Heart right ventricle (tissue), 16 donors: ENCODE measurements around the gene LMX1A. TPM values are rescaled to one million over a fixed set of nuclear protein-coding genes. Genes with fewer than 3 reads are reported as not detected.

Experiments used
- ATAC-seq, 8 donors: fragments of 200-7000 bp; cut with Tn5 transposase; one replicate each; pipeline ENCODE4 v1.9.1; 2020; ENCODE audit warnings: mild to moderate bottlenecking in 8 of 8, moderate library complexity in 8 of 8, moderate number of reproducible peaks in 1 of 8
- DNase-seq, 2 donors: peaks; one replicate each; pipeline ENCODE4 v3.0.0-alpha.2; 2020
- H3K27ac ChIP-seq, 10 donors: fragments of 200-600 bp; sonication (generic) in 2 of 10; one replicate each; pipeline versions ENCODE4 v1.5.0 to v1.8.0; 2020 to 2022; ENCODE audit warnings: mild to moderate bottlenecking in 3 of 10
- H3K27me3 ChIP-seq, 7 donors: fragments of 200-600 bp; one replicate each; pipeline ENCODE4 v1.8.0; 2021 to 2022; ENCODE audit warnings: mild to moderate bottlenecking in 2 of 7
- H3K36me3 ChIP-seq, 9 donors: fragments of 200-600 bp; sonication (generic) in 1 of 9; one replicate each; pipeline versions ENCODE4 v1.5.0 to v1.8.0; 2020 to 2022; ENCODE audit warnings: mild to moderate bottlenecking in 2 of 9
- H3K4me1 ChIP-seq, 9 donors: fragments of 200-600 bp; sonication (generic) in 1 of 9; one replicate each; pipeline versions ENCODE4 v1.5.0 to v1.8.0; 2020 to 2022; ENCODE audit warnings: mild to moderate bottlenecking in 4 of 9
- H3K4me3 ChIP-seq, 10 donors: fragments of 200-600 bp; sonication (generic) in 2 of 10; one replicate each; pipeline versions ENCODE4 v1.5.0 to v1.8.0; 2020 to 2022; ENCODE audit warnings: mild to moderate bottlenecking in 7 of 10, moderate library complexity in 2 of 10
- H3K9me3 ChIP-seq, 11 donors: fragments of 200-600 bp in 10 of 11; sonication (generic) in 2 of 11; one replicate each; pipeline versions ENCODE4 v1.5.0 to v1.8.0; 2013 to 2022; ENCODE audit warnings: mild to moderate bottlenecking in 2 of 11, control low read depth in 1 of 11, moderate library complexity in 1 of 11
- WGBS, 2 donors: extraction: QIAGEN DNeasy Blood & Tissue Kit; methylation state at CpG; one replicate each; pipeline ENCODE4 v1.1.7; 2013; ENCODE audit warnings: inconsistent platforms in 1 of 2; 5-methylcytosine and 5-hydroxymethylcytosine counted together
- intact Hi-C, 10 donors: fragments of 100-400 bp; cut with DNase I; formaldehyde crosslinking; loops; one replicate each; pipeline versions ENCODE4 v1.11.1 to v1.14.2; 2022
- polyA plus RNA-seq, 2 donors: library from polyadenylated mRNA; stranded (reverse); fragments of 200-250 nt; gene quantifications; one replicate each; pipeline ENCODE4 v1.2.3, GENCODE V29; 2013
- total RNA-seq, 10 donors: library from RNA; stranded (reverse); fragmentation: NEBNext Ultra II Directional in 3 of 10; extraction: Animal tissue kit (Norgen Biotek cat#: 25700) in 3 of 10; gene quantifications; one replicate each; pipeline versions ENCODE4 v1.2.1 to v1.2.4, GENCODE V29; 2021 to 2023
- TF ChIP-seq, protein P1 (sequence below), 9 donors: fragments of 200-600 bp; sonication (generic) in 2 of 9; IDR thresholded peaks; one replicate each; pipeline versions ENCODE4 v1.5.0 to v1.8.0; 2021 to 2022; ENCODE audit warnings: antibody characterized with exemption in 9 of 9, mild to moderate bottlenecking in 5 of 9, moderate library complexity in 1 of 9
- donor health status: Arrhythmogenic right ventricular cardiomyopathy.
- donor health status: ischemic (EF 13 %, LVEDD 7.1; RV severe dilation, severe dysfunction).
- donor health status: healthy with polysubstance abuse.
- donor health status: DM: no; HTN: yes; CAD: no.
- donor health status: DM: no; HTN: no; CAD: no.
- donor health status: ischemic (EF 25% LVEDD 6.9; RV normal size, moderate dysfunction).
- donor health status: ischemic (EF 25% LVEDD 5.7; RV mildly dilated, moderate dysfunction).
- donor health status: healthy.
- donor health status: DM: yes; HTN: yes; CAD: no.
- donor health status: Ischemic cardiomyopathy.
- donor health status: ischemic (EF 35%, LVEDD 5.7; RV mildly dilated, moderate dysfunction).
- donor health status: nonischemic (EF 11% LVEDD 7.7; RV severe dilation, severe dysfunction).
- donor health status: DM: yes; HTN: yes; CAD: no.
- donor health status: PGD.
- donor health status: ischemic (EF 29% LVEDD 5.4; RV normal size, mild dysfunction).
- donor health status: nonischemic (EF 23%, LVEDD 6.1; RV moderate dilation, normal function).

LMX1A gene
- total and polyA plus RNA-seq, 12 donors, result 0.04 to 0.19 (median 0.14) TPM; not detected in 9

DNA sequence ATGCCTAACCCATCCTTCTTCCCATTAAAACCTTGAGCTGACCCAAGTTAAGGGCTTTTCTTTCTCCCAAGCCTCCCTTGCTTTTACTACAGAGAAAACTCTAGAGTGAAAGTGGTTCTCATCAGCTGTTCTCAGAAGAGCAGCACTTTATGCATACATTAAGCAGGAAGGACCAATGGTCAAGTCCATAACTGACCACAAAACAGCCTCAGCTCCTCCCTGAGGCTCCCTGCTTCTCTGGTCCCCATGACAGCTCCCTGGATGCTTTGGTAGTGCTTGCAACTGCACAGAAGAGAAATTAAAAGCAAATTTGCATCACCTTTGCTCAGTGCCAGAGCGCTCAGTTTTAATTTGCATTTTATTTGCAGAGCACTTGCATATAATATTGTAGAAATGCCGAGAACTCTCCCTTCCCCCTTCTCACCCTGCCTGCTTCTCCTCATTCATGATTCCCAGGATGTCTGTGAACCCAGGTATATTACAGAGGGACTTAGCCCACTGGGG is 56.1 kb downstream of the LMX1A start:
- ATAC-seq, result no peak
- TF ChIP-seq, protein P1, sequence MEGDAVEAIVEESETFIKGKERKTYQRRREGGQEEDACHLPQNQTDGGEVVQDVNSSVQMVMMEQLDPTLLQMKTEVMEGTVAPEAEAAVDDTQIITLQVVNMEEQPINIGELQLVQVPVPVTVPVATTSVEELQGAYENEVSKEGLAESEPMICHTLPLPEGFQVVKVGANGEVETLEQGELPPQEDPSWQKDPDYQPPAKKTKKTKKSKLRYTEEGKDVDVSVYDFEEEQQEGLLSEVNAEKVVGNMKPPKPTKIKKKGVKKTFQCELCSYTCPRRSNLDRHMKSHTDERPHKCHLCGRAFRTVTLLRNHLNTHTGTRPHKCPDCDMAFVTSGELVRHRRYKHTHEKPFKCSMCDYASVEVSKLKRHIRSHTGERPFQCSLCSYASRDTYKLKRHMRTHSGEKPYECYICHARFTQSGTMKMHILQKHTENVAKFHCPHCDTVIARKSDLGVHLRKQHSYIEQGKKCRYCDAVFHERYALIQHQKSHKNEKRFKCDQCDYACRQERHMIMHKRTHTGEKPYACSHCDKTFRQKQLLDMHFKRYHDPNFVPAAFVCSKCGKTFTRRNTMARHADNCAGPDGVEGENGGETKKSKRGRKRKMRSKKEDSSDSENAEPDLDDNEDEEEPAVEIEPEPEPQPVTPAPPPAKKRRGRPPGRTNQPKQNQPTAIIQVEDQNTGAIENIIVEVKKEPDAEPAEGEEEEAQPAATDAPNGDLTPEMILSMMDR (IDR thresholded peaks at IDR 0.05), result no peak
- no peaks in the 10 kb centered on the region for H3K36me3 ChIP-seq
- no peak overlapping the region for H3K4me3 ChIP-seq
- H3K27me3 ChIP-seq, result peaks cover 0 to 40% (median 8%) of the 10 kb centered on the region in 7 donors
- no peaks in the 10 kb centered on the region for H3K4me1 ChIP-seq
- no peak for DNase-seq
- intact Hi-C loops, result no loop called here
- WGBS, 2 donors, result 85 to 86% methylated on average over 2 of the region's 2 CpGs
- H3K27ac ChIP-seq, result no peak overlapping the region
- no peaks in the 10 kb centered on the region for H3K9me3 ChIP-seq

- Histone ChIP-seq H3K27me3 (peaks cover 0 to 21% (median 0%) of the 10 kb centered on the region in 7 donors), H3K4me3 (no peak overlapping the region), H3K36me3 (no peaks in the 10 kb centered on the region), H3K9me3 (no peaks in the 10 kb centered on the region), H3K4me1 (no peaks in the 10 kb centered on the region), H3K27ac (no peak overlapping the region)
- intact Hi-C loops, result no loop called here
- DNase-seq (no peak), ATAC-seq (no peak)
- 84 to 86% methylated on average over 6 of the region's 6 CpGs for WGBS, 2 donors
- TF ChIP-seq, protein P1 (IDR thresholded peaks at IDR 0.05), result no peak
These were observed 58.2 kb downstream of the LMX1A start for GRCh38 chr1:165298203-165298820.

DNA sequence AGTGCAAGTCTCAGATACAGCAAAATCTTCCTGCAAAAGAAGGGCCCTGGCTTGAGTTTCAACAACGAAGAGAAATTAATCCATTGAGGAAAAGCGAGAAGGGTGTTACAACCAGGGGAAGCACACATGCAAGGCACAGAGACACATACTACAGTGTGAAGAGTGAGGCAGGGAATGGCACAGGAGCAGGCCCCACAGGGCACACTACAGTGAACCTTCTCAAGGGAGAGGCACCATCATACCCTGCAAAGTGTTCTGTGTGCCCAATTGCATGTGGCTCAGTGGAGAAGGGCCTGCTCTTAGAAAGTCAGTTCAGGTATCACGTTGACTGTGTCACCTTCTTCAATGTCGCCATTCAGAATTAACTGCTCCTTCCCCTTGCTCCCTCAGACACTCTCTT is 60.3 kb downstream of the LMX1A start:
- Histone ChIP-seq H3K36me3 (no peaks in the 10 kb centered on the region), H3K4me3 (no peak overlapping the region), H3K4me1 (no peaks in the 10 kb centered on the region), H3K27me3 (peaks cover 0 to 13% (median 0%) of the 10 kb centered on the region in 7 donors), H3K27ac (no peak overlapping the region), H3K9me3 (no peaks in the 10 kb centered on the region)
- intact Hi-C loops, result no loop called here
- 80 to 86% methylated on average over 4 of the region's 4 CpGs for WGBS, 2 donors
- DNase-seq (no peak), ATAC-seq (no peak)
- TF ChIP-seq, protein P1 (IDR thresholded peaks at IDR 0.05), result no peak

GRCh38 chr1:165290148-165290547 is 66.4 kb downstream of the LMX1A start:
- no peak for DNase-seq
- H3K27ac ChIP-seq, result no peak overlapping the region
- ATAC-seq, result no peak
- no peaks in the 10 kb centered on the region for H3K9me3 ChIP-seq
- H3K36me3 ChIP-seq, result no peaks in the 10 kb centered on the region
- 62 to 66% methylated on average over 7 of the region's 7 CpGs for WGBS, 2 donors
- intact Hi-C loops, result no loop called here
- H3K4me3 ChIP-seq, result no peak overlapping the region
- peaks cover 0 to 44% (median 22%) of the 10 kb centered on the region in 7 donors for H3K27me3 ChIP-seq
- H3K4me1 ChIP-seq, result no peaks in the 10 kb centered on the region
- TF ChIP-seq, protein P1 (IDR thresholded peaks at IDR 0.05), result no peak
